ENCODE data around the gene DPYD.

DPYD gene

GRCh38 chr1:97630281-97630680 lies 290.6 kb downstream of the DPYD start:
- Histone ChIP-seq H3K4me1 (ENCODE audit: insufficient read depth, poor library complexity, severe bottlenecking) (peaks cover 11% of the 10 kb centered on the region), H3K9me3 (ENCODE audit: severe bottlenecking) (no peaks in the 10 kb centered on the region), H3K27ac (ENCODE audit: poor library complexity, severe bottlenecking) (no peak overlapping the region), H3K27me3 (ENCODE audit: insufficient read depth, poor library complexity, severe bottlenecking) (no peaks in the 10 kb centered on the region), H3K36me3 (ENCODE audit: low read depth) (no peaks in the 10 kb centered on the region), H3K4me3 (ENCODE audit: severe bottlenecking) (no peak overlapping the region)
- no peak for ATAC-seq (ENCODE audit: low read depth)
- DNase-seq (ENCODE audit: low spot score) = no peak
- TF ChIP-seq CTCF (IDR thresholded peaks at IDR 0.05; ENCODE audit: poor library complexity, severe bottlenecking) = no peak

DNA sequence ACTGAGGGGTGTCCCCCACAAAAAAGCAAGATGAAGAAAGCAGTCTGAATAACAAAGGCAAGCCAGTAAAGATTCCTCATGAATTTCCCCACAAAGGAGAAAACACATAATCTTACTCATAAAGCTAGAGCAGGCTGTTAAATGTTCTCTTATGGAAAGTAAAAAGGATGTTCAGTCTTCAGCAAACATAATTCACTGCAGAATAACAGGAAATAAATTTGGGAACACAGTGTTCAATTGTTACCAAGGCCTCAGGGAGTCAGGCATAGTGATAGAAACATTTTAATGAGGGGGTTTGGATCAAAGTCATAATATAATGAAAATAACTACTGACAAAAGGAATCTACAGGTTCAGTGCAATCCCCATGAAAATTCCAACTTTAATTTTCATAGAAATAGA lies 297.6 kb downstream of the DPYD start:
- ATAC-seq (ENCODE audit: low read depth) (no peak), DNase-seq (ENCODE audit: low spot score) (no peak)
- no peaks in the 10 kb centered on the region for H3K36me3 ChIP-seq (ENCODE audit: low read depth)
- no peak overlapping the region for H3K27ac ChIP-seq (ENCODE audit: poor library complexity, severe bottlenecking)
- H3K9me3 ChIP-seq (ENCODE audit: severe bottlenecking) = no peaks in the 10 kb centered on the region
- no peaks in the 10 kb centered on the region for H3K27me3 ChIP-seq (ENCODE audit: insufficient read depth, poor library complexity, severe bottlenecking)
- H3K4me3 ChIP-seq (ENCODE audit: severe bottlenecking) = no peak overlapping the region
- no peak for TF ChIP-seq CTCF (IDR thresholded peaks at IDR 0.05; ENCODE audit: poor library complexity, severe bottlenecking)
- peaks cover 5% of the 10 kb centered on the region for H3K4me1 ChIP-seq (ENCODE audit: insufficient read depth, poor library complexity, severe bottlenecking)

GRCh38 chr1:97621955-97622354 lies 298.9 kb downstream of the DPYD start:
- no peak for TF ChIP-seq CTCF (IDR thresholded peaks at IDR 0.05; ENCODE audit: poor library complexity, severe bottlenecking)
- no peak overlapping the region for H3K4me3 ChIP-seq (ENCODE audit: severe bottlenecking)
- H3K27me3 ChIP-seq (ENCODE audit: insufficient read depth, poor library complexity, severe bottlenecking) = no peaks in the 10 kb centered on the region
- H3K9me3 ChIP-seq (ENCODE audit: severe bottlenecking) = no peaks in the 10 kb centered on the region
- H3K36me3 ChIP-seq (ENCODE audit: low read depth) = no peaks in the 10 kb centered on the region
- ATAC-seq (ENCODE audit: low read depth) (peak; percentile 68; the same call in 2 of the 3 replicates), DNase-seq (ENCODE audit: low spot score) (no peak)
- H3K27ac ChIP-seq (ENCODE audit: poor library complexity, severe bottlenecking) = no peak overlapping the region
- H3K4me1 ChIP-seq (ENCODE audit: insufficient read depth, poor library complexity, severe bottlenecking) = peaks cover 5% of the 10 kb centered on the region

DNA sequence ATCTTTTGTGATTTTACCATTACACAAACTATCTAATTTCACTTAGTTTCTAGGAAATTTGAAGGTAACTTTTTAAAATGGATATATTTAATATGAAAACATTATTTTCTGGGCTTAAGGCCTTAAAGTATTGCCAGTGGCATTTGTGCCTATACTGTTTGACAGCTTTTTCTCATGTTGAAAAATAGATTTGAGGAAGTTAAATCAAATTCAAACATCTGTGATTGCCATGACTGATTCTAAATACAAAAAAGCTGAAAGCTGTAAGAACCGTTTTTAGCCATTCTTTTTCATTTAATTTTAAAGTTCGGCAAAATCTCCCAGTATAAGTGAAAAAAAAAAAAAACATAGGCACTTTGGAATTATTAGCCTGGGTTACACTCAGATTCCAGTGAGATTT lies 301.1 kb downstream of the DPYD start:
- ATAC-seq (ENCODE audit: low read depth) (no peak), DNase-seq (ENCODE audit: low spot score) (no peak)
- H3K4me3 ChIP-seq (ENCODE audit: severe bottlenecking) = no peak overlapping the region
- no peak overlapping the region for H3K27ac ChIP-seq (ENCODE audit: poor library complexity, severe bottlenecking)
- H3K4me1 ChIP-seq (ENCODE audit: insufficient read depth, poor library complexity, severe bottlenecking) = peaks cover 5% of the 10 kb centered on the region
- TF ChIP-seq CTCF (IDR thresholded peaks at IDR 0.05; ENCODE audit: poor library complexity, severe bottlenecking) = no peak
- H3K9me3 ChIP-seq (ENCODE audit: severe bottlenecking) = no peaks in the 10 kb centered on the region
- no peaks in the 10 kb centered on the region for H3K36me3 ChIP-seq (ENCODE audit: low read depth)
- no peaks in the 10 kb centered on the region for H3K27me3 ChIP-seq (ENCODE audit: insufficient read depth, poor library complexity, severe bottlenecking)

DNA sequence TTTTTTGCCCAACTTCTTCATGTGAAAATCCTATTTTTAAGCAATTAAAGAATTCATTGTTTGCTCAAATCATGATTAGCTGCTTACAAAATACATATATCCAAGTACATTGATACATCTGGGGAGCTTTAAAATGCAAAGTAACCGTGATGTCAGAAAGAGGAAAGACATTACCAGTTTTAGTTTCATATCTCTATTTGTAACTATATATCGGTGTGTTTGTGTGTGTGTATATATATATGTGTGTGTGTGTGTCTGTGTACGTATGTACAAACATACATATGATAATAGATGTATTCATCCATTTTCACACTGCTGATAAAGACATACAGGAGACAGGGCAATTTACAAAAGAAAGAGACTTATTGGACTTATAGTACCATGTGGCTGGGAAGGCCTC lies 310.1 kb downstream of the DPYD start:
- no peak for TF ChIP-seq CTCF (IDR thresholded peaks at IDR 0.05; ENCODE audit: poor library complexity, severe bottlenecking)
- H3K9me3 ChIP-seq (ENCODE audit: severe bottlenecking) = no peaks in the 10 kb centered on the region
- H3K27ac ChIP-seq (ENCODE audit: poor library complexity, severe bottlenecking) = no peak overlapping the region
- no peak overlapping the region for H3K4me3 ChIP-seq (ENCODE audit: severe bottlenecking)
- ATAC-seq (ENCODE audit: low read depth) (no peak), DNase-seq (ENCODE audit: low spot score) (no peak)
- no peaks in the 10 kb centered on the region for H3K4me1 ChIP-seq (ENCODE audit: insufficient read depth, poor library complexity, severe bottlenecking)
- no peaks in the 10 kb centered on the region for H3K27me3 ChIP-seq (ENCODE audit: insufficient read depth, poor library complexity, severe bottlenecking)
- no peaks in the 10 kb centered on the region for H3K36me3 ChIP-seq (ENCODE audit: low read depth)

Data from RWPE2 (cell line).